Caki2 (cell line): ENCODE measurements around the gene PSKH1. TPM values are rescaled to one million over a fixed set of nuclear protein-coding genes. Genes with fewer than 3 reads are reported as not detected.
"Not testable (repeated sequence)": the region's sequence is repeated elsewhere in the genome, so short reads cannot be mapped to it uniquely, and the experiment has no call there.

ENCODE experiments used
- DNase-seq: peaks from one replicate; pipeline ENCODE4 v3.0.0-alpha.2; 2015; ENCODE audit warnings: low read depth
- in situ Hi-C: cut with HindIII; loops from 2 replicates; pipeline ENCODE4 v1.10.0; 2016; ENCODE audit warnings: low sequenced_read_pairs, low pct_unique_long_range_greater_than_20kb, mixed read lengths
- total RNA-seq: library from RNA; depleted of rRNA; stranded (reverse); fragments of >200 nt; shearing (Covaris generic); gene quantifications from 2 replicates; pipeline ENCODE4 v1.2.3, GENCODE V29; 2014; ENCODE audit warnings: low replicate concordance

Gene PSKH1
- total RNA-seq, 1 experiment from 2014 or later, result 25.9 TPM

GRCh38 chr16:67931712-67932461, 38.8 kb downstream of the PSKH1 start, which contains the start of gene CTRL:
Gene CTRL, minus strand, starts transcription at chr16:67931862. Its CDS starts 10 bp downstream, at chr16:67931852.
- DNase-seq, result no peak
- in situ Hi-C loops, result no loop called here

- in situ Hi-C loops, result no loop called here
- no peak for DNase-seq
These were observed 39.4 kb downstream of the PSKH1 start for GRCh38 chr16:67932462-67932840.

GRCh38 chr16:67933805-67934204, 40.8 kb downstream of the PSKH1 start:
- in situ Hi-C loops, result no loop called here
- no peak for DNase-seq

GRCh38 chr16:67934306-67935100, 41.4 kb downstream of the PSKH1 start:
- DNase-seq, result no peak
- in situ Hi-C loops, result no loop called here

- DNase-seq, result no peak
- in situ Hi-C loops, result no loop called here
These were observed 42.0 kb downstream of the PSKH1 start for GRCh38 chr16:67935101-67935401.

GRCh38 chr16:67935402-67936123, 42.5 kb downstream of the PSKH1 start:
- peak; percentile 95 for DNase-seq
- in situ Hi-C loops, result no loop called here

GRCh38 chr16:67936124-67936879, 43.2 kb downstream of the PSKH1 start, which contains the start of gene PSMB10:
Gene PSMB10, minus strand, starts transcription at chr16:67936850. Its CDS starts 101 bp downstream, at chr16:67936749.
- in situ Hi-C loops, result no loop called here
- DNase-seq, result peak; percentile 57

GRCh38 chr16:67936880-67937605, 44.0 kb downstream of the PSKH1 start:
- in situ Hi-C loops, result no loop called here

GRCh38 chr16:67937713-67938112, 44.7 kb downstream of the PSKH1 start:
- in situ Hi-C loops, DNase-seq: not testable (repeated sequence)

More at GRCh38 chr16:67936880-67937605, 44.0 kb downstream of the PSKH1 start:
- DNase-seq, result peak; percentile 22

GRCh38 chr16:67939507-67940445, 46.7 kb downstream of the PSKH1 start:
- DNase-seq, result no peak
- in situ Hi-C loops, result no loop called here

GRCh38 chr16:67940446-67941089, 47.5 kb downstream of the PSKH1 start:
- in situ Hi-C loops, result no loop called here
- no peak for DNase-seq

- in situ Hi-C loops, result no loop called here
These were observed 48.6 kb downstream of the PSKH1 start for GRCh38 chr16:67941469-67942199.

GRCh38 chr16:67942200-67942509, 49.1 kb downstream of the PSKH1 start:
- DNase-seq, result peak; percentile 31
- in situ Hi-C loops, result no loop called here

More at GRCh38 chr16:67941469-67942199, 48.6 kb downstream of the PSKH1 start:
- no peak for DNase-seq

- in situ Hi-C loops, result no loop called here
- DNase-seq, result no peak
These were observed 49.6 kb downstream of the PSKH1 start for GRCh38 chr16:67942510-67943255.

- in situ Hi-C loops, result no loop called here
- DNase-seq, result no peak
These were observed 50.2 kb downstream of the PSKH1 start for GRCh38 chr16:67943256-67943618.
